ENCODE results near the gene DHX57.

Gene DHX57, protein sequence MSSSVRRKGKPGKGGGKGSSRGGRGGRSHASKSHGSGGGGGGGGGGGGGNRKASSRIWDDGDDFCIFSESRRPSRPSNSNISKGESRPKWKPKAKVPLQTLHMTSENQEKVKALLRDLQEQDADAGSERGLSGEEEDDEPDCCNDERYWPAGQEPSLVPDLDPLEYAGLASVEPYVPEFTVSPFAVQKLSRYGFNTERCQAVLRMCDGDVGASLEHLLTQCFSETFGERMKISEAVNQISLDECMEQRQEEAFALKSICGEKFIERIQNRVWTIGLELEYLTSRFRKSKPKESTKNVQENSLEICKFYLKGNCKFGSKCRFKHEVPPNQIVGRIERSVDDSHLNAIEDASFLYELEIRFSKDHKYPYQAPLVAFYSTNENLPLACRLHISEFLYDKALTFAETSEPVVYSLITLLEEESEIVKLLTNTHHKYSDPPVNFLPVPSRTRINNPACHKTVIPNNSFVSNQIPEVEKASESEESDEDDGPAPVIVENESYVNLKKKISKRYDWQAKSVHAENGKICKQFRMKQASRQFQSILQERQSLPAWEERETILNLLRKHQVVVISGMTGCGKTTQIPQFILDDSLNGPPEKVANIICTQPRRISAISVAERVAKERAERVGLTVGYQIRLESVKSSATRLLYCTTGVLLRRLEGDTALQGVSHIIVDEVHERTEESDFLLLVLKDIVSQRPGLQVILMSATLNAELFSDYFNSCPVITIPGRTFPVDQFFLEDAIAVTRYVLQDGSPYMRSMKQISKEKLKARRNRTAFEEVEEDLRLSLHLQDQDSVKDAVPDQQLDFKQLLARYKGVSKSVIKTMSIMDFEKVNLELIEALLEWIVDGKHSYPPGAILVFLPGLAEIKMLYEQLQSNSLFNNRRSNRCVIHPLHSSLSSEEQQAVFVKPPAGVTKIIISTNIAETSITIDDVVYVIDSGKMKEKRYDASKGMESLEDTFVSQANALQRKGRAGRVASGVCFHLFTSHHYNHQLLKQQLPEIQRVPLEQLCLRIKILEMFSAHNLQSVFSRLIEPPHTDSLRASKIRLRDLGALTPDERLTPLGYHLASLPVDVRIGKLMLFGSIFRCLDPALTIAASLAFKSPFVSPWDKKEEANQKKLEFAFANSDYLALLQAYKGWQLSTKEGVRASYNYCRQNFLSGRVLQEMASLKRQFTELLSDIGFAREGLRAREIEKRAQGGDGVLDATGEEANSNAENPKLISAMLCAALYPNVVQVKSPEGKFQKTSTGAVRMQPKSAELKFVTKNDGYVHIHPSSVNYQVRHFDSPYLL (N-terminal part only)

DNA sequence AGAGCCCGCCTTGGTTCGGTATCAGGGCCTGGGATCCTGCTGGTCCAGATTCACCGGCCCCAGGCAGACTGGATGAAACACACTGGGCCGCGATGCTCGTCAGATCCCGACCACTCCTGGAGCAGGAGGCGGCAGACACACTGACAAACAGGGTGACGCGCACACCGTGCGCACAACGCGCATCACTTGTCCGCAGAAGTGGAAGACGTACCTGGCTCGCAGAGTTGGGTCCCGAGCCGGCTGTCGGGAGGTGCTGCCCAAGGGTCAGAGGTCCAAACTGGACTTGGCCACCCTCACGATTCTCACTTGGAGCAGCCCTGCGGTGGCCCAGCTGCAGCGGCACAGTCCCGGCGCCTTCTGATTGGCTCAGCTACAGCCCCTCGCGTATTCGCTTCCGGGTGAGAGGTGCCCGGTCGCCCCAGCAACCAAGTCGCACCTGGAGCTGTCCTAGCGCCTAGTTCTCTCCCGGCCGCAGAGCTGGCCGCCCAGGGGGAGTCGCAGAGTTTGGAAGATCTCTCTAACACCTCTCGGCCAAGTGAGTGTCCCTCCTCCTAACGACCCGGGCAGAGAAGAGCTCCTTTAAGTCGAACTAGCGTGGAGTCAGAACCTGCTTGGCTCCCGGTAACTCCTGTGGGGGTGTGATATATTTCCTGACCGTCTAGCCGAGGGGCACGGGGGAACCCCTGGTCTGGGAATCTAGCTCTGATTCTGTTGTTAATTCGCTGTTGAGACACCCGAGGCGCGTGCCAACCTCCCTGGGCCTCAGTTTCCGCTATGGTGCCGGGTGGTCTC, at the start of gene DHX57, which contains the start of gene MORN2:
Gene DHX57 (minus strand): TSS at position 359 of the 792 bp plus-strand sequence. CDS start 7,529 bp downstream, outside the sequence.
Gene MORN2 (plus strand): TSS at position 401 of the 792 bp plus-strand sequence.
- no peaks in the 10 kb centered on the region for H3K27me3 ChIP-seq (ENCODE audit: control insufficient read depth in 2 of 2, insufficient read depth in 2 of 2, low read length in 2 of 2)
- H3K4me1 ChIP-seq (ENCODE audit: control insufficient read depth in 2 of 2, insufficient read depth in 2 of 2, low read length in 2 of 2): peaks cover 9% of the 10 kb centered on the region in 2 donors
- H3K9me3 ChIP-seq (ENCODE audit: control insufficient read depth in 2 of 2, low read length in 2 of 2): no peaks in the 10 kb centered on the region
- H3K27ac ChIP-seq (ENCODE audit: low read depth in 2 of 2, low read length in 2 of 2): peak within 1 kb of the TSS; percentile 33 to 64
- peak within 1 kb of the TSS; percentile 75 to 84 for H3K9ac ChIP-seq (ENCODE audit: low read depth in 1 of 2, low read length in 2 of 2)
- peak within 1 kb of the TSS; percentile 90 to 99 for H3K4me3 ChIP-seq (ENCODE audit: low read length in 2 of 2)
- no peaks in the 10 kb centered on the region for H3K36me3 ChIP-seq (ENCODE audit: control insufficient read depth in 2 of 2, insufficient read depth in 2 of 2, low read length in 2 of 2)

DNA sequence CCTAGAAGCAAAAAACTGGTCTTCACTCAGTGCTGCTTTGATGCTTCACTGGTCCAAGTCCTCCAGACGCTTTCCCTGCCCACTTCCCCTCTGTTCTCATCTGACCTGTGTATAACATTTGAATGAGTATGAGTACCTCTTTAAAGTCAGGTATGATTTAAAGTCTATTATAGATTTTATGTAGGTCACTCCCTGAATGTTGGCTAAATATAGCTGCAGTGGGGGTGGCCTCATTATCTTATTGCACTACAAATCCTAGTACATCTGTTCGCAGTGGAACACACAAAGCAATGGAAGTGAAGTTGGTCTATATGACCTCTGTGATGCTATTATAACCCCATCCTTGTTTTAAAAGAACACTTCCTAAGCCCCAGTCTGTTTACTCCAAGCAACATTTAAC, 47.2 kb upstream of the DHX57 start:
- H3K9ac ChIP-seq (ENCODE audit: low read depth in 1 of 2, low read length in 2 of 2): no peak overlapping the region
- H3K36me3 ChIP-seq (ENCODE audit: control insufficient read depth in 2 of 2, insufficient read depth in 2 of 2, low read length in 2 of 2): no peaks in the 10 kb centered on the region
- H3K27me3 ChIP-seq (ENCODE audit: control insufficient read depth in 2 of 2, insufficient read depth in 2 of 2, low read length in 2 of 2): no peaks in the 10 kb centered on the region
- no peaks in the 10 kb centered on the region for H3K9me3 ChIP-seq (ENCODE audit: control insufficient read depth in 2 of 2, low read length in 2 of 2)
- no peak overlapping the region for H3K4me3 ChIP-seq (ENCODE audit: low read length in 2 of 2)
- H3K27ac ChIP-seq (ENCODE audit: low read depth in 2 of 2, low read length in 2 of 2): no peak overlapping the region
- H3K4me1 ChIP-seq (ENCODE audit: control insufficient read depth in 2 of 2, insufficient read depth in 2 of 2, low read length in 2 of 2): no peaks in the 10 kb centered on the region

DNA sequence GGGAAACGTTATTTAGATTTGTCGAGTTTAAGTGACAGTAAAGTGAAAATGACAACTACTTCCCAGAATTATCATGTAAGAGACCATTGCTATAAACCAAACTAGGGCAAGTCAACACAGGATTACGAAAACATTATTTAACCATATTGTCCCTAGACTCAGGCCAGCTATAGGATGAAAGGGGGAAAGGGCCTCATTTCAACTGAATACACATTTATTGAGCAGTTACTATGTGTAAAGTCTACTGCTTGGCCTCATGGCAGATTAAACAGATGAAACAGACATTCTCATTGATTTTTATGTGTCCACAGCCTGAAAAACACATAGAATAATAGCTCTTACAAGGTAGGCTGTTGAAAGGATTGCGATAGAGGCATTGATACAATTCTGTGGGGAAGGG, 46.7 kb upstream of the DHX57 start:
- no peaks in the 10 kb centered on the region for H3K27me3 ChIP-seq (ENCODE audit: control insufficient read depth in 2 of 2, insufficient read depth in 2 of 2, low read length in 2 of 2)
- H3K4me1 ChIP-seq (ENCODE audit: control insufficient read depth in 2 of 2, insufficient read depth in 2 of 2, low read length in 2 of 2): no peaks in the 10 kb centered on the region
- H3K9ac ChIP-seq (ENCODE audit: low read depth in 1 of 2, low read length in 2 of 2): no peak overlapping the region
- no peaks in the 10 kb centered on the region for H3K36me3 ChIP-seq (ENCODE audit: control insufficient read depth in 2 of 2, insufficient read depth in 2 of 2, low read length in 2 of 2)
- H3K27ac ChIP-seq (ENCODE audit: low read depth in 2 of 2, low read length in 2 of 2): no peak overlapping the region
- no peak overlapping the region for H3K4me3 ChIP-seq (ENCODE audit: low read length in 2 of 2)
- no peaks in the 10 kb centered on the region for H3K9me3 ChIP-seq (ENCODE audit: control insufficient read depth in 2 of 2, low read length in 2 of 2)

DNA sequence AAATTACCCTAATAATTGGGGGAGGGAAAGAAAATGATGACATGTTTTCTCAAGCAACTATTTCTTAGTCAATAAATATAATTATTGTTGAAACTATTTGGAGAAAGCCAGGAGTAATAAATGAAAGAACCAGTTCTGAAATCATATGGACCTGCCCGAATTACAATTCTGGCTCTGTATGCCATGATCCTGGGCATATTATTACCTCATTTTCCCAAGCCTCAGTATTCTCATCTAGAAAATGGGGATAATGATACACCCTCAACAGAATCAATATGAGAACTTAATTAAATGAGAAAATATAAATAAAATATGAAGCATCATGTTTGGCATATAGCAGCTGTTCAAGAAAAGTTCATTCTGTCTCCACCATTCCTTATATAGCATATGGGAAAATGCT, 36.9 kb upstream of the DHX57 start:
- Histone ChIP-seq H3K4me3 (ENCODE audit: low read length in 2 of 2) (no peak overlapping the region), H3K36me3 (ENCODE audit: control insufficient read depth in 2 of 2, insufficient read depth in 2 of 2, low read length in 2 of 2) (no peaks in the 10 kb centered on the region), H3K9me3 (ENCODE audit: control insufficient read depth in 2 of 2, low read length in 2 of 2) (no peaks in the 10 kb centered on the region), H3K4me1 (ENCODE audit: control insufficient read depth in 2 of 2, insufficient read depth in 2 of 2, low read length in 2 of 2) (no peaks in the 10 kb centered on the region), H3K27me3 (ENCODE audit: control insufficient read depth in 2 of 2, insufficient read depth in 2 of 2, low read length in 2 of 2) (no peaks in the 10 kb centered on the region), H3K9ac (ENCODE audit: low read depth in 1 of 2, low read length in 2 of 2) (no peak overlapping the region), H3K27ac (ENCODE audit: low read depth in 2 of 2, low read length in 2 of 2) (no peak overlapping the region)

DNA sequence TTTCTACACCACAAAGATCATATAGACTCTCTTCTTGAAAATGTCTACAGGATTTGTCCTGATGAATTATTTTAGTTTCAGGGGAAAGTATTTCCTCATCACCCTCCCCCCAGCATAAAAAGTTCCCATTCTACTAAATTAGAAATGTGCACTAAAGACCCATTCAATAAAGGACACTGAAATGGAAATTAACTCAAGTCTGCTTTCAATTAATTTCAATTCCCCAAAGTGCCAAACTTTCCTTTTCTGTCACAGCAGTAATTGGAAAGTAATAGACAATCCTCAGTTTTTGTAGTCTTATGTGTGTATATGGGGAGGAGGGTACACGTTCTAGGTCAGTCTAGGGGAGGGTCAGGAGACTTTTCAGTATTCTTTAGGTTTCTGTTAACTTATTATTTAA, 35.5 kb upstream of the DHX57 start:
- Histone ChIP-seq H3K4me3 (ENCODE audit: low read length in 2 of 2) (no peak overlapping the region), H3K36me3 (ENCODE audit: control insufficient read depth in 2 of 2, insufficient read depth in 2 of 2, low read length in 2 of 2) (no peaks in the 10 kb centered on the region), H3K9me3 (ENCODE audit: control insufficient read depth in 2 of 2, low read length in 2 of 2) (no peaks in the 10 kb centered on the region), H3K9ac (ENCODE audit: low read depth in 1 of 2, low read length in 2 of 2) (no peak overlapping the region), H3K27ac (ENCODE audit: low read depth in 2 of 2, low read length in 2 of 2) (no peak overlapping the region), H3K4me1 (ENCODE audit: control insufficient read depth in 2 of 2, insufficient read depth in 2 of 2, low read length in 2 of 2) (no peaks in the 10 kb centered on the region), H3K27me3 (ENCODE audit: control insufficient read depth in 2 of 2, insufficient read depth in 2 of 2, low read length in 2 of 2) (no peaks in the 10 kb centered on the region)

DNA sequence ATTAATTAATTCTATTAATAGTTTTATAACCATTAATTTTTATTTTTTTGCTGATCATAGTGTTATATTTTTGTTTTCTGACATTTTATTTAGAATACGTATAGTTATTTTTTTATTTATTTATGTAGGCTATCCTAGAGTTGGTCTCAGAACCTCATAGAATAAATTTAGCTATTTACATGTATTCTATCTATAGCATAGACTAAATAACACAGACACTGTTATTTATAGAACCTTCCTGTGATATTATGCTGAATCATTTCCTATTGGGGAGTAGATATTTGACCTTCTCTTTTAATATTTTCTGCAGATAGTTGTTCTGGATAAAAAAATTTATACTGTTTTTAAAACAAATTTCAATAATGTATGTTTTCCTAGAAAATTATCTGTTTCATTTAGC, 34.1 kb upstream of the DHX57 start:
- no peaks in the 10 kb centered on the region for H3K9me3 ChIP-seq (ENCODE audit: control insufficient read depth in 2 of 2, low read length in 2 of 2)
- H3K4me1 ChIP-seq (ENCODE audit: control insufficient read depth in 2 of 2, insufficient read depth in 2 of 2, low read length in 2 of 2): no peaks in the 10 kb centered on the region
- no peak overlapping the region for H3K9ac ChIP-seq (ENCODE audit: low read depth in 1 of 2, low read length in 2 of 2)
- H3K36me3 ChIP-seq (ENCODE audit: control insufficient read depth in 2 of 2, insufficient read depth in 2 of 2, low read length in 2 of 2): no peaks in the 10 kb centered on the region
- H3K27ac ChIP-seq (ENCODE audit: low read depth in 2 of 2, low read length in 2 of 2): no peak overlapping the region
- no peaks in the 10 kb centered on the region for H3K27me3 ChIP-seq (ENCODE audit: control insufficient read depth in 2 of 2, insufficient read depth in 2 of 2, low read length in 2 of 2)
- H3K4me3 ChIP-seq (ENCODE audit: low read length in 2 of 2): no peak overlapping the region

DNA sequence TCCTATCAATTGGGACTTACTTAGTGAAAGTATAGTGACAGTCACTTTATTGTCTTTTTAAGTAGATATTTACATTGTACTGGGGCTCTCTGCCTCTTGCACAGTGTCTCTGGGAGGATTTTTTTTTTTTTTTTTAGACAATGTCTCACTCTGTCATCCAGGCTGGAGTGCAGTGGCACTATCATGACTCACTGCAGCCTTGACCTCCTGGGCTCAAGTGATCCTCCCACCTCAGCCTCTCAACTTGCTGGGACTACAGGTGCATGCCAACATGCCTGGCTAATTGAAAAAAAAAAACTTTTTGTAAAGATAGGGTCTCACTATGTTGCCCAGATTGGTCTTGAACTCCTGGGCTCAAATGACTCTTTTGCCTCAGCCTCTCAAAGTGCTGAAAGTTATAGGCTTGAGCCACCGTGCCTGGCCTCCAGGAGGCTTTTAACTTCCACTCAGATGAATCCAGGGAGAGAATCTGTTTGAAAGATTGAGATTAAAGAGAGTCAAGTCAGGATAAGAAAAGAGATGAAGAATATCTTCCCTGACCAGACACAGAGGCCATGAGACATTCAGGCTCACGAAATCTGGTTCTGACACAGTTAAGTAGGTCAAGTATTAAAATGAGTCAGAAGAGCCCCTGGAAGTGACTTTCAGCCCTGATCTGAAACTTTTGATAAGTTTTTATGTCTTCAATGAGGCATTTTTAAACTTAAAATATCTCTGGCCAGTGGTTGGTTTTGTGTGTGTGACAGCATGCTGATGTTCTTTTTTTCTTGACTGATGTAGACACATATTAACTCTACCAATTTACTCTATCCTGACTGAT, 32.2 kb upstream of the DHX57 start:
- Histone ChIP-seq H3K27ac (ENCODE audit: low read depth in 2 of 2, low read length in 2 of 2) (no peak overlapping the region), H3K4me3 (ENCODE audit: low read length in 2 of 2) (no peak overlapping the region), H3K9me3 (ENCODE audit: control insufficient read depth in 2 of 2, low read length in 2 of 2) (no peaks in the 10 kb centered on the region), H3K27me3 (ENCODE audit: control insufficient read depth in 2 of 2, insufficient read depth in 2 of 2, low read length in 2 of 2) (no peaks in the 10 kb centered on the region), H3K36me3 (ENCODE audit: control insufficient read depth in 2 of 2, insufficient read depth in 2 of 2, low read length in 2 of 2) (no peaks in the 10 kb centered on the region), H3K4me1 (ENCODE audit: control insufficient read depth in 2 of 2, insufficient read depth in 2 of 2, low read length in 2 of 2) (no peaks in the 10 kb centered on the region), H3K9ac (ENCODE audit: low read depth in 1 of 2, low read length in 2 of 2) (no peak overlapping the region)

DNA sequence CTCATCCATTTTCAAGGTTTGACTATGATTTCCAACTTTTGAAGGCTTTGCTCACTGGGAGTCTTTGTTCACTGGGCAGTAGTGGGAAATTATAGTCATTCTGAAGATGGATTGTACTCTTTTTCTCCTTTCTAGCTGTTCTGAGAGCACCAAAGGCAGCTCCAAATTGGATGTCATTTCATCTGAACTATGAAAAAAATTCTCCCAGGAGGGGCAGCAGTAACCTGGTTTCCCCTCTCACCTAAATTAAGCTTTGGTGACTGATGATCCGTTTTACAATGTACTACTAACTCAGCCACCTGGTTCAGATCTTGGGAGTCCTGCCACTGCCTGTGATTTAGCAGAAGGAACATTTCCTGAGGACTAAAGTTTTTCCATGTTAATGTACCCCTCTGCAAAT, 31.5 kb upstream of the DHX57 start:
- Histone ChIP-seq H3K27me3 (ENCODE audit: control insufficient read depth in 2 of 2, insufficient read depth in 2 of 2, low read length in 2 of 2) (no peaks in the 10 kb centered on the region), H3K4me3 (ENCODE audit: low read length in 2 of 2) (no peak overlapping the region), H3K9me3 (ENCODE audit: control insufficient read depth in 2 of 2, low read length in 2 of 2) (no peaks in the 10 kb centered on the region), H3K36me3 (ENCODE audit: control insufficient read depth in 2 of 2, insufficient read depth in 2 of 2, low read length in 2 of 2) (no peaks in the 10 kb centered on the region), H3K9ac (ENCODE audit: low read depth in 1 of 2, low read length in 2 of 2) (no peak overlapping the region), H3K4me1 (ENCODE audit: control insufficient read depth in 2 of 2, insufficient read depth in 2 of 2, low read length in 2 of 2) (no peaks in the 10 kb centered on the region), H3K27ac (ENCODE audit: low read depth in 2 of 2, low read length in 2 of 2) (no peak overlapping the region)

DNA sequence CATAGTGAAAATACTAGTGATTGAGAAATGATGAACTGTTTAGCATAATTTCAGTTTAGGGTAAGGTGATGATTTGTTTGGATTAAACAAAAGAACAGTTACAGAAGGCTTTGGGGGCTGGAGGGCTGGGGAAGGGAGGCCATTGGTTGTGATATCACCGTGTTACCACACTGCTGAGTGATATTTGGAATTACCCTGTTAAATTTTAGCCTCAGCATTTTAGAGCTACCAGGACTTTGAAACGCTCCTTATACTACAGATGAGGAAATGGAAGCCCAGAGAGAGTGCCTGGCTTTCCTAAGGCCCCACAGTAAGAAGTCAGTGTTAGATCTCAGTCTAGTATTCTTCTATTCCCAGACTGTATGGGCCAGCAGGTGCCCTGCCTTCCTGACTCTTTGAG, 29.5 kb upstream of the DHX57 start:
- H3K9me3 ChIP-seq (ENCODE audit: control insufficient read depth in 2 of 2, low read length in 2 of 2): no peaks in the 10 kb centered on the region
- no peaks in the 10 kb centered on the region for H3K27me3 ChIP-seq (ENCODE audit: control insufficient read depth in 2 of 2, insufficient read depth in 2 of 2, low read length in 2 of 2)
- no peak overlapping the region for H3K27ac ChIP-seq (ENCODE audit: low read depth in 2 of 2, low read length in 2 of 2)
- H3K36me3 ChIP-seq (ENCODE audit: control insufficient read depth in 2 of 2, insufficient read depth in 2 of 2, low read length in 2 of 2): no peaks in the 10 kb centered on the region
- no peak overlapping the region for H3K9ac ChIP-seq (ENCODE audit: low read depth in 1 of 2, low read length in 2 of 2)
- H3K4me3 ChIP-seq (ENCODE audit: low read length in 2 of 2): no peak overlapping the region
- H3K4me1 ChIP-seq (ENCODE audit: control insufficient read depth in 2 of 2, insufficient read depth in 2 of 2, low read length in 2 of 2): no peaks in the 10 kb centered on the region

Measured in mucosa of rectum (tissue), 2 donors.